ENCODE results near the gene FCSK. TPM values are rescaled to one million over a fixed set of nuclear protein-coding genes. Genes with fewer than 3 reads are reported as not detected.
A peak's percentile ranks its signal among the peaks of the same experiment; 100 is the strongest.

Gene FCSK
- total and polyA plus RNA-seq, 4 donors = 12.0 to 24.1 (median 14.2) TPM

DNA sequence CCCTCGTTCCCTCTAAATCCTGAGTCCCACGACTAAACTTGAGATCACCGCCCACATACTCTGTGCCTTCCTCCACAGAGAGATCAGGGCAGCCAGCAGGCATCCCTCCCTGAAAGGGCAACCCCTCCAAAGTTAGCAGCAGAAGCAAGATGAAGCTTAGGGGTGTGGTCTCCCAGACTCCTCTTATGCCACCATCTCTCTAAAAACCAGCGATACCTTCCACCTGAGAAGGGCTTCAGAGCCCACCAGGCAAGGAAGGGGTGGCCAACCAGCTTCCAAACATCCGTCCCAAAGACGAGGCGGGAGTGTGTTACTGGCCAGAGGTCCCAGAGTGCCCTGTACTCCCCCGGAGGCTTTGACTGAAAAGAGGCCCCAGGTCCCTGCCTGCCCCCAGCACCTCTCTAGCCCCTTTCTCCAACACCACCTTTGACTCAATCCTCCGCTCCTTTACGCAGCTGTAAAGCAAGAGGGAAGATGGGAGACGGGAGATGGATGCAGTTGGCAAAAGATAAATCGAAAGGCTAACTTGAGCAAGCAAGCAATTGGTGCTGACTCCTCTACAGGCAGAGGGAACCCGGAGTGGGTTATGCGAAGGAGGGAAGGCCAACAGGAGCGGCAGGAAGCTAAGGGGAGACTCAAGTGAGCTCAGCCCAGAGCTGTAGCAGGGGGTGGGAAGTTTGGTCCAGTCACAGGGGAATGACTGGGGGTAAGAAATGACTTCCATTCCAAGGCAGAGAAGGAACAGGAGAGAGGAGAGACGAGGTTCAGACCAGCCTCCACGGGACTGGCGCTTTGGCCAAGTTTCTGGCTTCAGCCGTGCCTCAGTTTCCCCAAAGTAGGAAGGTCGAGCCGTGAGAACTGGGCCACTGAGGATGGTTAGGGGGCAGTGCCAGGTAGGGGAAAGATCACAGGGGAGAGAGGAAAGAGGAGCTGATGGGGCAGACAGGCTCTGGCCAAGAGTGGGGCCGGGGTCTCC lies 16.5 kb upstream of the FCSK start:
- ATAC-seq (ENCODE audit: insufficient read depth, low FRiP score) = no peak
- WGBS, 2 donors = 19 to 20% methylated on average over 22 of the region's 22 CpGs
- peak; percentile 50 to 76 (median 65) for DNase-seq
- peak overlapping the region; percentile 79 for H3K4me3 ChIP-seq
- H3K36me3 ChIP-seq (ENCODE audit: control insufficient read depth in 4 of 4, insufficient read depth in 4 of 4, low read length in 4 of 4) = peaks cover 0 to 16% (median 6%) of the 10 kb centered on the region in 4 donors
- H3K9ac ChIP-seq (ENCODE audit: insufficient read depth in 1 of 2, low read length in 2 of 2) = peak overlapping the region in 1 of 2 donors; percentile 73
- peaks cover 14 to 49% (median 24%) of the 10 kb centered on the region in 5 donors for H3K4me1 ChIP-seq (ENCODE audit: control insufficient read depth in 5 of 5, insufficient read depth in 5 of 5, low read length in 5 of 5)
- H3K9me3 ChIP-seq (ENCODE audit: control insufficient read depth in 4 of 4, insufficient read depth in 3 of 4, low read length in 3 of 4) = no peaks in the 10 kb centered on the region
- TF ChIP-seq, protein P1, sequence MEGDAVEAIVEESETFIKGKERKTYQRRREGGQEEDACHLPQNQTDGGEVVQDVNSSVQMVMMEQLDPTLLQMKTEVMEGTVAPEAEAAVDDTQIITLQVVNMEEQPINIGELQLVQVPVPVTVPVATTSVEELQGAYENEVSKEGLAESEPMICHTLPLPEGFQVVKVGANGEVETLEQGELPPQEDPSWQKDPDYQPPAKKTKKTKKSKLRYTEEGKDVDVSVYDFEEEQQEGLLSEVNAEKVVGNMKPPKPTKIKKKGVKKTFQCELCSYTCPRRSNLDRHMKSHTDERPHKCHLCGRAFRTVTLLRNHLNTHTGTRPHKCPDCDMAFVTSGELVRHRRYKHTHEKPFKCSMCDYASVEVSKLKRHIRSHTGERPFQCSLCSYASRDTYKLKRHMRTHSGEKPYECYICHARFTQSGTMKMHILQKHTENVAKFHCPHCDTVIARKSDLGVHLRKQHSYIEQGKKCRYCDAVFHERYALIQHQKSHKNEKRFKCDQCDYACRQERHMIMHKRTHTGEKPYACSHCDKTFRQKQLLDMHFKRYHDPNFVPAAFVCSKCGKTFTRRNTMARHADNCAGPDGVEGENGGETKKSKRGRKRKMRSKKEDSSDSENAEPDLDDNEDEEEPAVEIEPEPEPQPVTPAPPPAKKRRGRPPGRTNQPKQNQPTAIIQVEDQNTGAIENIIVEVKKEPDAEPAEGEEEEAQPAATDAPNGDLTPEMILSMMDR (IDR thresholded peaks at IDR 0.05; ENCODE audit: control extremely low read depth, extremely low read depth) = no peak
- peak overlapping the region in 1 of 2 donors; percentile 85 for H3K27ac ChIP-seq (ENCODE audit: low read depth in 1 of 2, low read length in 1 of 2)
- no peaks in the 10 kb centered on the region for H3K27me3 ChIP-seq (ENCODE audit: control insufficient read depth in 3 of 3, insufficient read depth in 3 of 3, low read length in 2 of 3)

DNA sequence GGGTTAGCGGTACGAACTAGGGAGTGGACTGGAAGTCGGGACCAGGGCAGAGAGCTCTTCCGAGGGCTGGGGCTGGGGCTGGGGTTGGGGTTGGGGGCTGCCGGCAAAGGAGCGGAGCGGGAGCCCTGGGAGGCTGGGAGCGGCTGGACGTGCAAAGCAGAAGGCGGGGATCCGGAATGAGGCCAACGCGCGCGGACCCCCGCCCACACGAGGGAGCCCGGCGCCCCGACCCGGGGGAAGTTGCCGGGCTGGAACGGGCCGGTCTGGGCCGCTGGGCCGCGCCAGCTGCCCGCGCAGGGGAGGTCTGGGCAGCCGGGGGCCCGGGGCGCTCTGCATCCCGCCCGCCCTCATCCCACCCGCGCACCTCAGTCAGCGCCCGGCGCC lies 15.8 kb upstream of the FCSK start:
- Histone ChIP-seq H3K9me3 (ENCODE audit: control insufficient read depth in 4 of 4, insufficient read depth in 3 of 4, low read length in 3 of 4) (no peaks in the 10 kb centered on the region), H3K36me3 (ENCODE audit: control insufficient read depth in 4 of 4, insufficient read depth in 4 of 4, low read length in 4 of 4) (peaks cover 0 to 16% (median 6%) of the 10 kb centered on the region in 4 donors), H3K27ac (ENCODE audit: low read depth in 1 of 2, low read length in 1 of 2) (peak overlapping the region; percentile 64 to 85), H3K27me3 (ENCODE audit: control insufficient read depth in 3 of 3, insufficient read depth in 3 of 3, low read length in 2 of 3) (no peaks in the 10 kb centered on the region), H3K9ac (ENCODE audit: insufficient read depth in 1 of 2, low read length in 2 of 2) (peak overlapping the region in 1 of 2 donors; percentile 73), H3K4me1 (ENCODE audit: control insufficient read depth in 5 of 5, insufficient read depth in 5 of 5, low read length in 5 of 5) (peaks cover 11 to 42% (median 18%) of the 10 kb centered on the region in 5 donors), H3K4me3 (peak overlapping the region; percentile 79)
- DNase-seq (peak; percentile 54 to 72 (median 63)), ATAC-seq (ENCODE audit: insufficient read depth, low FRiP score) (no peak)
- WGBS, 2 donors = 1% methylated on average over 15 to 39 of the region's 39 CpGs
- TF ChIP-seq, protein P1 (IDR thresholded peaks at IDR 0.05; ENCODE audit: control extremely low read depth, extremely low read depth) = no peak

DNA sequence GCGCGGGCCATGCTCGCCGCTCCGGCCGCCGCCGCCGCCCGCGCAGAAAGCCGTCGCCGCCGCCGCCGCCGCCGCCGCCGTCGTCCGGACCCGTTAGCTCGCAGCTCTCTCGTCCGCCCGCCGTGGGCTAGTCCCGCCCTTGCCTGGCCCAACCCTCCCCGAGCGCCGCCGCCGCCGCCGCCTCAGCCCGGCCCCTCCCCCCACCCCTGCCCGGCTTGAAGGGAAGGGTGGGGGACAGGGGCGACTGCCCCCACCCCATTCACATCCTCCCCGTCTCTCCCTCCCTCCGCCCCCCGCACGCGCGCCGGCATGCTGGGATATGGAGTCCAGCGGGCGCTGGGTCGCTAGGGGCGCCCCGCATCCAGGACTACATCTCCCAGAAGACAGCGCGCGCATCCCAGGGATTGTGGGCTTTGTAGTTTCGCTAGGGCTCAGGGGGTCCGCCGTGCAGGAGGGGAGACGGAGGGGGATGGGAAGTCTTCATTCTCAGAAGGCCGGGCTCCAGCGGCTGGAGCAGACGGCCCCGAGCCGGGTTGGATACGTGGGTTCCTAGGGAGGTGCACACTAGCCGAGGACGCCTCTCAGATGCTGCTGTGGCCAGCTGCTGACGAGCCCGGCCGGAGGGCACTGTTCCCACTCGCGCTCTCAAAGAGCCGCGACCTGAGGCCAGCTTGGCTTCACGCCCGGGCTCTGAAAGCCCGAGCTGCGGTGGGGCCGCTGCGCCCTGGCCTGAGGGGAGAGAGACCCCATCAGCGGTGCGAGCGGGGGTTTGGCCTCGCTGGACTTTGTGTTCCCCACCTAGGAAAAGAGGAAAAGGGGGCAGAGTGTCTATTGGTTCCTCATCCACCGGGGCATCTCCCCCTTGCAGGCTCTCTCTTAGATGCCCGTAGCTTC lies 15.2 kb upstream of the FCSK start, which contains the start of gene ST3GAL2:
TSS of gene ST3GAL2 (minus strand) at position 132 of the 894 bp plus-strand sequence. CDS start 40,570 bp downstream, outside the sequence.
- 0 to 1% methylated on average over 62 to 82 of the region's 86 CpGs for WGBS, 2 donors
- no peaks in the 10 kb centered on the region for H3K9me3 ChIP-seq (ENCODE audit: control insufficient read depth in 4 of 4, insufficient read depth in 3 of 4, low read length in 3 of 4)
- TF ChIP-seq, protein P1 (IDR thresholded peaks at IDR 0.05; ENCODE audit: control extremely low read depth, extremely low read depth) = peak; percentile 7
- H3K27me3 ChIP-seq (ENCODE audit: control insufficient read depth in 3 of 3, insufficient read depth in 3 of 3, low read length in 2 of 3) = no peaks in the 10 kb centered on the region
- DNase-seq = peak; percentile 98
- peaks cover 0 to 11% (median 6%) of the 10 kb centered on the region in 4 donors for H3K36me3 ChIP-seq (ENCODE audit: control insufficient read depth in 4 of 4, insufficient read depth in 4 of 4, low read length in 4 of 4)
- H3K9ac ChIP-seq (ENCODE audit: insufficient read depth in 1 of 2, low read length in 2 of 2) = peak within 1 kb of the TSS in 1 of 2 donors; percentile 73
- peaks cover 8 to 35% (median 13%) of the 10 kb centered on the region in 5 donors for H3K4me1 ChIP-seq (ENCODE audit: control insufficient read depth in 5 of 5, insufficient read depth in 5 of 5, low read length in 5 of 5)
- peak; percentile 98 for ATAC-seq (ENCODE audit: insufficient read depth, low FRiP score)
- peak within 1 kb of the TSS; percentile 79 for H3K4me3 ChIP-seq
- H3K27ac ChIP-seq (ENCODE audit: low read depth in 1 of 2, low read length in 1 of 2) = peak within 1 kb of the TSS; percentile 68 to 85
